Lower leg skin (tissue), 3 donors: ENCODE data around the gene NOVA2.

Experiments
- POLR2A ChIP-seq, 2 donors: fragments of 450-650 bp; IDR thresholded peaks; one replicate each; pipeline ENCODE4 v1.6.1; 2016 to 2017; ENCODE audit warnings: antibody characterized with exemption in 2 of 2, mild to moderate bottlenecking in 1 of 2, moderate library complexity in 1 of 2
- TF ChIP-seq, protein P1 (sequence below), 3 donors: fragments of 450-650 bp; IDR thresholded peaks; one replicate each; pipeline ENCODE4 v1.5.1; 2016; ENCODE audit warnings: antibody characterized with exemption in 3 of 3, mild to moderate bottlenecking in 3 of 3, moderate library complexity in 2 of 3

DNA sequence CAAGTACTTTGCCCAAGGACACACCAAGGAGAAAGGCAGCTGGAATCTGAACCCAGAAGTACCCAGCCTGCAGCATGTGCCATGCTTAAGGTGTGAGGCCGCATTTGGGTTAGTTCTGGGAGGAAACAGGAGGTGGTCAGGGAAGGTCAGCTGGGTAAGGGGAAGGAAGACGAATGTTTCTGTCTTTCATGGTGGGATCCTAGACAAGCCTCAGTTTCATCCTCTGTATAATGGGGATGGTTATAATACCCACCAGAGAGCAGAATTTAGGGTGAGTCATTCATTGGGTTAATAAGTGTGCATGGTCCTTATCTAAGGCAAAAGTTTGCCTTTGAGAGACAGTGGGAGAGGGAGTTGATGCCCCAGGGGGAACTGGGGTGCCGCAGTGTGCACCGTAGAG is 25.2 kb upstream of the NOVA2 start:
- TF ChIP-seq, protein P1, sequence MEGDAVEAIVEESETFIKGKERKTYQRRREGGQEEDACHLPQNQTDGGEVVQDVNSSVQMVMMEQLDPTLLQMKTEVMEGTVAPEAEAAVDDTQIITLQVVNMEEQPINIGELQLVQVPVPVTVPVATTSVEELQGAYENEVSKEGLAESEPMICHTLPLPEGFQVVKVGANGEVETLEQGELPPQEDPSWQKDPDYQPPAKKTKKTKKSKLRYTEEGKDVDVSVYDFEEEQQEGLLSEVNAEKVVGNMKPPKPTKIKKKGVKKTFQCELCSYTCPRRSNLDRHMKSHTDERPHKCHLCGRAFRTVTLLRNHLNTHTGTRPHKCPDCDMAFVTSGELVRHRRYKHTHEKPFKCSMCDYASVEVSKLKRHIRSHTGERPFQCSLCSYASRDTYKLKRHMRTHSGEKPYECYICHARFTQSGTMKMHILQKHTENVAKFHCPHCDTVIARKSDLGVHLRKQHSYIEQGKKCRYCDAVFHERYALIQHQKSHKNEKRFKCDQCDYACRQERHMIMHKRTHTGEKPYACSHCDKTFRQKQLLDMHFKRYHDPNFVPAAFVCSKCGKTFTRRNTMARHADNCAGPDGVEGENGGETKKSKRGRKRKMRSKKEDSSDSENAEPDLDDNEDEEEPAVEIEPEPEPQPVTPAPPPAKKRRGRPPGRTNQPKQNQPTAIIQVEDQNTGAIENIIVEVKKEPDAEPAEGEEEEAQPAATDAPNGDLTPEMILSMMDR (IDR thresholded peaks at IDR 0.05) = no peak
- no peak for TF ChIP-seq POLR2A (IDR thresholded peaks at IDR 0.05)
